ENCODE measurements around the gene BCL2.

The BCL2 gene

GRCh38 chr18:63309422-63309821 is 10.1 kb downstream of the BCL2 start:
- Mint-ChIP-seq H3K27ac (no peak overlapping the region), H3K4me3 (no peak overlapping the region), H3K36me3 (ENCODE audit: low read depth) (peaks cover 33% of the 10 kb centered on the region), H3K4me1 (peaks cover 34% of the 10 kb centered on the region), H3K27me3 (ENCODE audit: low read depth, poor library complexity) (peaks cover 10% of the 10 kb centered on the region), H3K9me3 (peaks cover 4% of the 10 kb centered on the region)
- DNase-seq: no peak
- no peak for TF ChIP-seq CTCF (IDR thresholded peaks at IDR 0.05)

- Mint-ChIP-seq H3K4me1 (peaks cover 36% of the 10 kb centered on the region), H3K9me3 (peaks cover 4% of the 10 kb centered on the region), H3K27me3 (ENCODE audit: low read depth, poor library complexity) (peaks cover 6% of the 10 kb centered on the region), H3K27ac (no peak overlapping the region), H3K36me3 (ENCODE audit: low read depth) (peaks cover 30% of the 10 kb centered on the region), H3K4me3 (no peak overlapping the region)
- no peak for DNase-seq
- TF ChIP-seq CTCF (IDR thresholded peaks at IDR 0.05): no peak
Observed at GRCh38 chr18:63307551-63308200, 11.9 kb downstream of the BCL2 start.

- Mint-ChIP-seq H3K4me3 (no peak overlapping the region), H3K27me3 (ENCODE audit: low read depth, poor library complexity) (peaks cover 3% of the 10 kb centered on the region), H3K27ac (no peak overlapping the region), H3K36me3 (ENCODE audit: low read depth) (peaks cover 30% of the 10 kb centered on the region), H3K9me3 (peaks cover 4% of the 10 kb centered on the region), H3K4me1 (peaks cover 43% of the 10 kb centered on the region)
- TF ChIP-seq CTCF (IDR thresholded peaks at IDR 0.05): no peak
- DNase-seq: no peak
Observed at GRCh38 chr18:63306819-63307550, 12.6 kb downstream of the BCL2 start.

- Mint-ChIP-seq H3K27ac (no peak overlapping the region), H3K4me3 (no peak overlapping the region), H3K9me3 (peaks cover 4% of the 10 kb centered on the region), H3K27me3 (ENCODE audit: low read depth, poor library complexity) (peaks cover 3% of the 10 kb centered on the region), H3K36me3 (ENCODE audit: low read depth) (peaks cover 31% of the 10 kb centered on the region), H3K4me1 (peaks cover 50% of the 10 kb centered on the region)
- no peak for TF ChIP-seq CTCF (IDR thresholded peaks at IDR 0.05)
- no peak for DNase-seq
Observed at GRCh38 chr18:63306249-63306648, 13.3 kb downstream of the BCL2 start.

- peaks cover 3% of the 10 kb centered on the region for H3K27me3 Mint-ChIP-seq (ENCODE audit: low read depth, poor library complexity)
- peaks cover 4% of the 10 kb centered on the region for H3K9me3 Mint-ChIP-seq
- H3K4me3 Mint-ChIP-seq: no peak overlapping the region
- no peak for TF ChIP-seq CTCF (IDR thresholded peaks at IDR 0.05)
- peaks cover 40% of the 10 kb centered on the region for H3K36me3 Mint-ChIP-seq (ENCODE audit: low read depth)
- no peak overlapping the region for H3K27ac Mint-ChIP-seq
- DNase-seq: no peak
- peaks cover 75% of the 10 kb centered on the region for H3K4me1 Mint-ChIP-seq
Observed at GRCh38 chr18:63303547-63303946, 16.0 kb downstream of the BCL2 start.

Measured in nephron progenitor cell (in vitro differentiated cells).